22Rv1 (cell line): ENCODE results near the gene PKHD1.

Source experiments
- ZFX ChIP-seq: fragments of 450-650 bp; IDR thresholded peaks from 2 replicates; pipeline ENCODE4 v1.6.1; 2017; ENCODE audit warnings: antibody characterized with exemption, borderline replicate concordance
- TF ChIP-seq, protein P1 (sequence below): fragments of 450-650 bp; IDR thresholded peaks from 2 replicates; pipeline ENCODE4 v1.5.1; 2017; ENCODE audit warnings: mild to moderate bottlenecking

DNA sequence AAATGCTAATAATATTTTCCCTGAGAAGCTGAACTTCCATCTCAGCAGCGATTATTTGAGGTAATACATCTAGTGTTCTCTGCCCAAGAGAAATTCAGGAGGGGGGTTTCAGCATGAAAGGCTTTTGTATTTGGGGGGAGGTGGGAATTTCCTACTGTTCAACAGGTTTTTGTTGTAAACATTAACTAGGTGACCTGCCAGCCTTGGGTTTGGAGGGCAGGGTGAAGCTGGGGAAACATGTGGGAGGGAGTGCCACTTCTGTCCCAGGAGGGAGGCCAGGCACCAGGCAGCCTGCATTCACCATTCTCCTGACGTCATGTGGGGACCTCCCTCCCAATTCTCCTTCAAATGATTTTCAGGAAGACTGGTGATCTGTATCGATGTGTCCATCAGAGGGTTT lies 37.7 kb upstream of the PKHD1 start:
- TF ChIP-seq, protein P1, sequence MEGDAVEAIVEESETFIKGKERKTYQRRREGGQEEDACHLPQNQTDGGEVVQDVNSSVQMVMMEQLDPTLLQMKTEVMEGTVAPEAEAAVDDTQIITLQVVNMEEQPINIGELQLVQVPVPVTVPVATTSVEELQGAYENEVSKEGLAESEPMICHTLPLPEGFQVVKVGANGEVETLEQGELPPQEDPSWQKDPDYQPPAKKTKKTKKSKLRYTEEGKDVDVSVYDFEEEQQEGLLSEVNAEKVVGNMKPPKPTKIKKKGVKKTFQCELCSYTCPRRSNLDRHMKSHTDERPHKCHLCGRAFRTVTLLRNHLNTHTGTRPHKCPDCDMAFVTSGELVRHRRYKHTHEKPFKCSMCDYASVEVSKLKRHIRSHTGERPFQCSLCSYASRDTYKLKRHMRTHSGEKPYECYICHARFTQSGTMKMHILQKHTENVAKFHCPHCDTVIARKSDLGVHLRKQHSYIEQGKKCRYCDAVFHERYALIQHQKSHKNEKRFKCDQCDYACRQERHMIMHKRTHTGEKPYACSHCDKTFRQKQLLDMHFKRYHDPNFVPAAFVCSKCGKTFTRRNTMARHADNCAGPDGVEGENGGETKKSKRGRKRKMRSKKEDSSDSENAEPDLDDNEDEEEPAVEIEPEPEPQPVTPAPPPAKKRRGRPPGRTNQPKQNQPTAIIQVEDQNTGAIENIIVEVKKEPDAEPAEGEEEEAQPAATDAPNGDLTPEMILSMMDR, result no peak
- no peak for TF ChIP-seq ZFX
